Measurements from ENCODE around the gene SLC1A2. TPM values are rescaled to one million over a fixed set of nuclear protein-coding genes. Genes with fewer than 3 reads are reported as not detected.

Gene SLC1A2
- total RNA-seq, 1 experiment from 2014 or later = 0.25 TPM

- no TSS peak for BruUV-seq (replicated peaks)
- Histone ChIP-seq H3K27ac (ENCODE audit: low read depth, low read length) (no peak overlapping the region), H2AFZ (ENCODE audit: low read depth, low read length, poor library complexity, severe bottlenecking) (no peak overlapping the region), H3K9me3 (ENCODE audit: control insufficient read depth in 1 of 2, insufficient read depth in 1 of 2, low read depth in 1 of 2, low read length in 2 of 2) (no peaks in the 10 kb centered on the region), H3K36me3 (ENCODE audit: control insufficient read depth in 1 of 2, insufficient read depth in 2 of 2, low read length in 2 of 2) (no peaks in the 10 kb centered on the region), H3K9me2 (ENCODE audit: insufficient read depth) (no peaks in the 10 kb centered on the region), H3K27me3 (ENCODE audit: insufficient read depth, low read length) (no peaks in the 10 kb centered on the region), H3K4me2 (ENCODE audit: low read length) (no peak overlapping the region), H3K4me3 (replicated peaks in 1 of 2; ENCODE audit: low read depth in 1 of 2, low read length in 2 of 2) (no peak overlapping the region), H3K4me1 (ENCODE audit: control insufficient read depth in 1 of 2, insufficient read depth in 2 of 2, low read length in 2 of 2) (peaks cover 6 to 10% of the 10 kb centered on the region in 2 experiments; a peak in 2 of 4 replicates), H3K9ac (ENCODE audit: low read length) (no peak overlapping the region), H3K79me2 (ENCODE audit: insufficient read depth, low read length) (no peaks in the 10 kb centered on the region), H4K20me1 (ENCODE audit: insufficient read depth) (no peaks in the 10 kb centered on the region)
- CTCF ChIA-PET = no interaction called here
- RAD21 ChIA-PET (ENCODE audit: low non-redundant PET in 1 of 2, low total read pairs in 2 of 2, uncharacterized antibody in 2 of 2, unreplicated experiment in 2 of 2) = no interaction called here
- TF ChIP-seq CEBPB (IDR thresholded peaks at IDR 0.05; ENCODE audit: low read depth) = no peak
- no peak for TF ChIP-seq RAD21 (IDR thresholded peaks at IDR 0.05; ENCODE audit: low read depth)
- TF ChIP-seq, protein P1, sequence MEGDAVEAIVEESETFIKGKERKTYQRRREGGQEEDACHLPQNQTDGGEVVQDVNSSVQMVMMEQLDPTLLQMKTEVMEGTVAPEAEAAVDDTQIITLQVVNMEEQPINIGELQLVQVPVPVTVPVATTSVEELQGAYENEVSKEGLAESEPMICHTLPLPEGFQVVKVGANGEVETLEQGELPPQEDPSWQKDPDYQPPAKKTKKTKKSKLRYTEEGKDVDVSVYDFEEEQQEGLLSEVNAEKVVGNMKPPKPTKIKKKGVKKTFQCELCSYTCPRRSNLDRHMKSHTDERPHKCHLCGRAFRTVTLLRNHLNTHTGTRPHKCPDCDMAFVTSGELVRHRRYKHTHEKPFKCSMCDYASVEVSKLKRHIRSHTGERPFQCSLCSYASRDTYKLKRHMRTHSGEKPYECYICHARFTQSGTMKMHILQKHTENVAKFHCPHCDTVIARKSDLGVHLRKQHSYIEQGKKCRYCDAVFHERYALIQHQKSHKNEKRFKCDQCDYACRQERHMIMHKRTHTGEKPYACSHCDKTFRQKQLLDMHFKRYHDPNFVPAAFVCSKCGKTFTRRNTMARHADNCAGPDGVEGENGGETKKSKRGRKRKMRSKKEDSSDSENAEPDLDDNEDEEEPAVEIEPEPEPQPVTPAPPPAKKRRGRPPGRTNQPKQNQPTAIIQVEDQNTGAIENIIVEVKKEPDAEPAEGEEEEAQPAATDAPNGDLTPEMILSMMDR (IDR thresholded peaks at IDR 0.05 in 2 of 3, conservative IDR thresholded peaks at IDR 0.05 in 1 of 3; ENCODE audit: borderline replicate concordance in 1 of 3, insufficient read depth in 1 of 3, low read depth in 2 of 3, low read length in 2 of 3) = no peak
- DNase-seq (ENCODE audit: low read depth, low spot score) (no peak), ATAC-seq (no peak)
- POLR2A ChIA-PET = no interaction called here
- intact Hi-C loops (cut with micrococcal nuclease) = no loop called here
Measured at GRCh38 chr11:35358391-35358790, 61.0 kb downstream of the SLC1A2 start.

- TF ChIP-seq ZNF274 (IDR thresholded peaks at IDR 0.05; ENCODE audit: low read depth, low read length) (no peak), RAD21 (IDR thresholded peaks at IDR 0.05; ENCODE audit: low read depth) (no peak), POLR2AphosphoS5 (IDR thresholded peaks at IDR 0.05; ENCODE audit: low read depth, low read length) (no peak), CEBPB (IDR thresholded peaks at IDR 0.05; ENCODE audit: low read depth) (no peak), SIN3A (IDR thresholded peaks at IDR 0.05; ENCODE audit: low read depth) (no peak), POLR2A (IDR thresholded peaks at IDR 0.05; ENCODE audit: borderline replicate concordance, extremely low read depth, insufficient read depth, insufficient read length) (no peak), EZH2phosphoT487 (IDR thresholded peaks at IDR 0.05; ENCODE audit: borderline replicate concordance) (no peak), EZH2 (IDR thresholded peaks at IDR 0.05) (no peak), TCF7L2 (IDR thresholded peaks at IDR 0.05; ENCODE audit: borderline replicate concordance, extremely low read depth, insufficient read depth, insufficient read length) (no peak), SRF (IDR thresholded peaks at IDR 0.05; ENCODE audit: low read depth) (no peak), CBX3 (IDR thresholded peaks at IDR 0.05; ENCODE audit: low read depth) (no peak), ZFX (IDR thresholded peaks at IDR 0.05) (no peak), YY1 (IDR thresholded peaks at IDR 0.05; ENCODE audit: extremely low read depth, insufficient replicate concordance, low read depth, low read length) (no peak), ELF1 (IDR thresholded peaks at IDR 0.05; ENCODE audit: borderline replicate concordance, low read depth) (no peak), FOSL1 (IDR thresholded peaks at IDR 0.05; ENCODE audit: low read depth) (no peak), EGR1 (IDR thresholded peaks at IDR 0.05; ENCODE audit: low read depth) (no peak), SP1 (IDR thresholded peaks at IDR 0.05; ENCODE audit: low read depth) (no peak)
- TF ChIP-seq, protein P2, sequence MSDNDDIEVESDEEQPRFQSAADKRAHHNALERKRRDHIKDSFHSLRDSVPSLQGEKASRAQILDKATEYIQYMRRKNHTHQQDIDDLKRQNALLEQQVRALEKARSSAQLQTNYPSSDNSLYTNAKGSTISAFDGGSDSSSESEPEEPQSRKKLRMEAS (IDR thresholded peaks at IDR 0.05) = no peak
- TF ChIP-seq, protein P1 (IDR thresholded peaks at IDR 0.05 in 2 of 3, conservative IDR thresholded peaks at IDR 0.05 in 1 of 3; ENCODE audit: borderline replicate concordance in 1 of 3, insufficient read depth in 1 of 3, low read depth in 2 of 3, low read length in 2 of 3) = no peak
- Histone ChIP-seq H3K36me3 (ENCODE audit: control insufficient read depth in 1 of 2, insufficient read depth in 2 of 2, low read length in 2 of 2) (no peaks in the 10 kb centered on the region), H3K4me2 (ENCODE audit: low read length) (no peak overlapping the region), H3K9me2 (ENCODE audit: insufficient read depth) (no peaks in the 10 kb centered on the region), H3K4me3 (replicated peaks in 1 of 2; ENCODE audit: low read depth in 1 of 2, low read length in 2 of 2) (no peak overlapping the region), H4K20me1 (ENCODE audit: insufficient read depth) (no peaks in the 10 kb centered on the region), H3K4me1 (ENCODE audit: control insufficient read depth in 1 of 2, insufficient read depth in 2 of 2, low read length in 2 of 2) (peaks cover 3 to 5% of the 10 kb centered on the region in 2 experiments; a peak in 2 of 4 replicates), H2AFZ (ENCODE audit: low read depth, low read length, poor library complexity, severe bottlenecking) (no peak overlapping the region), H3K27me3 (ENCODE audit: insufficient read depth, low read length) (no peaks in the 10 kb centered on the region), H3K27ac (ENCODE audit: low read depth, low read length) (no peak overlapping the region), H3K9me3 (ENCODE audit: control insufficient read depth in 1 of 2, insufficient read depth in 1 of 2, low read depth in 1 of 2, low read length in 2 of 2) (no peaks in the 10 kb centered on the region), H3K79me2 (ENCODE audit: insufficient read depth, low read length) (no peaks in the 10 kb centered on the region), H3K9ac (ENCODE audit: low read length) (no peak overlapping the region)
- RAD21 ChIA-PET (ENCODE audit: low non-redundant PET in 1 of 2, low total read pairs in 2 of 2, uncharacterized antibody in 2 of 2, unreplicated experiment in 2 of 2) = no interaction called here
- POLR2A ChIA-PET = no interaction called here
- intact Hi-C loops (cut with micrococcal nuclease) = no loop called here
- no peak for ATAC-seq
- CTCF ChIA-PET = no interaction called here
- no peak for DNase-seq (ENCODE audit: low read depth, low spot score)
- no TSS peak for BruUV-seq (replicated peaks)
Measured at GRCh38 chr11:35357923-35358322, 61.4 kb downstream of the SLC1A2 start.

Measured in HCT116 (cell line).